ENCODE results near the gene SKAP1.
"Not testable (repeated sequence)": the region's sequence is repeated elsewhere in the genome, so short reads cannot be mapped to it uniquely, and the experiment has no call there.

The SKAP1 gene

DNA sequence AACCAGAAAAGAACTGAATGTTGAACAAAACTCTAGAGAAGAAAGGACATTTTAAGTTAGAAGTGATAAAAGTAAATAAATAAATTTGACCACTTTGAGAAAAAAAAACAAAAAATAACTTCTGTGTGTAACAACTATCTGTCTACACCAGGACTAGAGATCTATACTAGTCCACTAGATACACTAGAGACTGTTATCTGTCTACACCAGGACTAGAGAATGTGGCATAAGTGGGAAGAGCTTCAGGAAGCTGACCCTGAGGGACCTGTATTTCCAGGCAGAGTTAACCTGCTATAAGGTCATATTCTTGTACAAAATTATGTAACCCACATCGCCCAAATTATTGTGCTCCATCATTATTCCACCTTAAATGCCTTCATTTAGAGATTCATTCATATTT lies 160.8 kb downstream of the SKAP1 start:
- DNase-seq: no peak

DNA sequence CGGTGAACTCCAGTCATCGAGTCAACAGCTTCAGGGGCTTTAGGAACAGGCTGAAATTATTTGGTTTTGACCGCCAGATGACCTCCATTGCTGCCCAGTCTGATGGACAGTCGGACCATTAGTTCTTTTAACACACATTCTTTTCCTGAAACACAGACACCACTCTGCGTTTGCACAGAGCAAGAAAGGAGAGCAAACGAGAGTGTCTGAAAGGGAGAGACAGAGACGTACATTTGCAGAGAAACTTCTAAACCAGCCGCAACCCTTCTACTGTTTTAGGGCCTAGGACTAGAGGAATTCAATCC lies 166.3 kb downstream of the SKAP1 start:
- no peak for DNase-seq

DNA sequence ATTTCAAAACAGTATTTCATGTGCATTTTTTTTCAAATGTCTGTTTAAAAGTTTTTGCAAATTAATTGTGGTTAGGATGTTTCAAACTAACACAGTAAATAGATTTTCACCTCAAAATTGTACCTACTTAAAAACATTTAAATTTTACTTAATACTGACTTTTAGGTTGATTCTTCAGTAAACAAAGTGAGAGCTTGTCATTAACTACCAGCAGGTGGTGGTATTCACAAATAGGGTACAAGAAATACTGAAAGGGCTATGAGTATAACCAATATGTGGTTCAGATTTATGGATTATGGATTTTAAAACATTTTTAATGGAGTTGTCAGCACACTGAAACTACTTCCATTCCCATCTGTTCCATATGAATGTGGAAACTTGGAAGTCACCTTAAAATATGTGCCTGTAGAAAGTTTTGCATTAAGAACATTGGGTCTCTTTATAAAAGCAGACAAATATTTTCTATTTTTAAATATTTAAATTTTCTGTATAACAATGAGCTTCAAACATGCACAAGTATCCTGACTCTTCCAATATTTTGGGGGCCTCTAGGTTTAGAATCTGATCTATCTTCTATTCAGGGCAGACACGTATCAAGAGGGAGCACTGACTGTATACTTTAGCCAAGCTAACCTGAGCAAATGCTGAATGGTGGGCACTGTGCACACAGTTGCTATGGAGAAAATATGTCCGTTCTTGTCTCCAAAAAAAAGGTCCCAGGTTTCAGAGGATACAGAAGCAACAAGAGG lies 166.9 kb downstream of the SKAP1 start:
- DNase-seq: no peak

DNA sequence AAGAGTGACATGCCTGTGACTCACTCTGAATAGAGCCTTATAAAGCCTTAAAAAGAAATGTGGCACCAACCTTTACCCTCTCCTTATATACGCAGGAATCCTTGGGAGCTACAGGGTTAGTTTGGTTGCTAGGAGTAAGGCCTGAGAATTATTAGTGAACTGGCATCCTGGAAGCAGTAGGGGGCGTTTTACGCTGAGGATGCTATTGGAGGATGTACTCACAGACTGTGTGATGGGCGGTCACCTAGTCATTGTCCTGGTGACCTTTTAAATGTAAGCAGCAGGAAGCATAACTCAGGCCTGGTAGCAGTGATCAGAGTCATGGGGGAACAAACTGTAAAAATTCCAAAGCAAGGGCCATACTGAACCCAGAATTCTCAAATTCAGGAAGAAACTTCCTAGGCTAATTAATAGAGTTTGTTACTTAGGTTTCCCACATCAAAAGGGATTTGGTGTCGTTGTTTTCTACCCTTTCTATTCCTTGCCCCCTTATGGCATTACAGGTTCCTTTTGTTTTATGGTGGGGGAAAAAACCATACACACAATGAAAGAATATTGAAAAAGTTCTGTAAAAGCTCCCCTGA lies 168.6 kb downstream of the SKAP1 start:
- DNase-seq: no peak

DNA sequence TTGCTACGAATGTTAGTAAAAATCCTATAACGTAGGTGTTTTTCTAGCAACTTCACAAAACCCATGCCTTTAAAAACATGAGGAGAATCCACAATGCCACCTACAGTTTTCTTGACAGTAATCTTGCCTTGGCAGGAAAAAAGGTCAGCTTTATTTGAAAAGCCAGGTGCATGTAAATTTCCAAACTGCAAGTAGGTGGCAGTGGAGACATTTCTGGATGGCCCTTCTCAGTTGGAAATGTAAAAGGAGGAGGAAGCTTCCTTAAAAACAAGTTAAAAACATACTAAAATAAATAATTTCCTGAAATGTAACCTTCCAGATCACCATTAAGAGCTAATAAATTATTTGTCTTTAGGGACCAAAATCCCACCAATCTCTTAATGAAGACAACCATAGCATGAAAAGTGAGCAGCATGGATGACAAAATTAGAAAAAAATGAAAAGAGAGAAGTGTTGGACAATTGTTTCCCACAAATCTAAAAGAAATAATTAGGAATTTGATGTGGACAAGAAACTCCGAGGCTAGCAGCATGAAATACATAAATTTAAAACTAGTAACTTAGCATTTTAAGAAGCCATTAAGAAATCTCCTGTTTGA lies 170.2 kb downstream of the SKAP1 start:
- DNase-seq: no peak

DNA sequence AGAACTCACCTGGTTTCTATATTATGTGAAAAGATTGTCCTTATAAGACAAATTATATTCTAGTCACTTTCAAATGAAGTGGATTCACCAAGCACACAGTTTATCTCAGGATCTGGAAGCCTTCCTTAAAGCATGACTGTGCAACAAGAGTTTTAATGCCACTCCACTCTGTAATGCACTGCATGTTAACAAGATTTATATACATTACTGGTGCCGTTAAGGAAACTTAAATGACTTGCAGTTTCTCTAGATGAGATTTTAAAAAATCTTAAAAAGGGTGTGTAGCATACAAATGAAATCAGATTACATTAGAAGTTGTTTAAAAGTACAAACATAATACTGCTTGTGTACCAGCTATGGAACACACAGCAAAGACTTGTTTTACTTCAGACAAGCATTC lies 171.7 kb downstream of the SKAP1 start:
- no peak for DNase-seq

DNA sequence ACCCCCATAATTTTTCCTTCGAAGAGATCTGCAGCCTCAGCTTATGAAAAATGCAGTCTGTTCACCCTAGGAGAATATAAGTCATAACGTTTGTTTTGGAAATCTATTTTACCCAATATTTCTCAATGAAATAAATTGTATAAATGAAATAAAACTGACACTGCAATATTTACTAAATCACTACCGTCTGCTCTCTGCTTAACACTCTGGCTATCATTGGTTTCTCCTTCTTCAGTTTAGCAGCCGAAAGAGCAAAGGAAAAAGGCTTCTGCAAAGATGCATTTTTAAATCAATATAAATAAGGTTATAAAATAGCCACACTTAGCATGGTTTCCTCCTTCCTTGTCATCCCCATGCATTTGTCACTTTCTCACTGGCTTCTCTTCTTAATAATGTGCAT lies 174.3 kb downstream of the SKAP1 start:
- no peak for DNase-seq

DNA sequence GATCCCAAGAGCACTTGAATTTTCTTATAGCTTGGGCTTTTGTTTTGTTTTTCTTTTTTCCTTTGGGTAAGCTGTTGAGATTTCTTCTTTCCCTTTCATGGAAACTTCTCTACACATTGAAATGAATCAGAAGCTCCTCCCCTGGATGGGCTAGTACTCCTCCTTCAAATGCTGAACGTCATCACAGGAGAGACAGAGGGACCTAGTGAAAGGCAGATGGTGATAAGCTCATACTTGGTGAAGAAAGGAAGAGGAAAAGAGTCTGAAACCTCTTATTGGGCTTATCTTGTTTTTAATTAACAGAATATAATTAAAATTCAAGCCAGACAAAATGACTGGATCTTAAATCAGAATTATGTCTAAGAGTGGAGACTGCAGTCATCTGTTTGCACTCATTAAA lies 175.1 kb downstream of the SKAP1 start:
- DNase-seq: no peak

DNA sequence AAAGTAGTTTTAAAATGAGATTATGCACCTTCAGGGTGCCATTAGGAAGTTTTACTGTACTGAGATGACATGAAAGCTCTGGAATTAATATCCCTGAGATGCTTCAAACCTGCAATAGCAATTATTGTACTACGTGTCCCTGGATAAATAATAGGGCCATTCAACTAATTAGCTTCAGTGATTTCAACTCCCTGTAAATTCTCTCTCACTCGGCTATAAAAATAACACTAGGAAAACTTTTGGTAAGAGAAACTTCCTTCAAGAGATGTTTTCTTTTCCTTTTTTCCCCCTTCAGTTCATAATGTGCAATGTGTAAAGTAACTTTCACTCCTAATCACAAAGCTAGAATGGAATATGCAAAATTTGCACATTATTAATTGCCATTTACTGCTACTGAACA lies 176.0 kb downstream of the SKAP1 start:
- no peak for DNase-seq

DNA sequence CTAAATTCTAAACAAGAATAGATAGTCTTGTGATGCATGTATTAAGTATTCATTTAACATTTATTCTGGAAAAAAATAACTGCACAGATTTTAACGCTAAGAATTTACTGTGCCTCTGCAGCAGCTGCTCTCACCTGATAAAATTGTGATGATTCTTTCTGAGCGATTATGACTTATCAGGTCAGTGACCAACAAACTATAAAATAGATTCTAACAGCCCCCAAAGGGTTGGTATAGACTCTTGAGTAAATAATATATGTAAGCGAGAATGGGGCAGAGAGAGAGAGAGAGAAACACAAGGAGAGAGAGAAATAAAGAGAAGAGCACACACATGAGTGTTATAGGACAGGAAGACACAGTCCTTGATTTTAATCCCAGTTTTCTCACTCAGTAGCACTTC lies 178.1 kb downstream of the SKAP1 start:
- DNase-seq: no peak

DNA sequence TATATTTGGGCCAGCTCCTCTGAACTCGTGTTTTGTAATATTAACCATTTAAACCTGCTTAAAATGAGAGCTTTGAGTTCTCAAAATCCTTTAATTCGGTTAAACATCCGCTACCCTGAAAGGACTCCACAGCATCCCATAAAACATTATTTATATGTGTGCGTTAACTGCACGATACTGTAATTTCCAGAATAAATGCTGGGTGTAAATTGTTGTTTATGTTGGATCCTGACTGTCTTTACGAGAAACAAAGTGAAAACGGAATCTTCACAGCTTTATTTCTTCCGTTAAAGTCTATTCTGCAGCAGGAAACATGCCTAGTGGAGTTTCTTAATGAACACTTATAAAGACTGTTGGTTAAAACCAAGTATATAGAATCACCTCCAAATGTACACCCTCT lies 179.1 kb downstream of the SKAP1 start:
- DNase-seq: no peak

DNA sequence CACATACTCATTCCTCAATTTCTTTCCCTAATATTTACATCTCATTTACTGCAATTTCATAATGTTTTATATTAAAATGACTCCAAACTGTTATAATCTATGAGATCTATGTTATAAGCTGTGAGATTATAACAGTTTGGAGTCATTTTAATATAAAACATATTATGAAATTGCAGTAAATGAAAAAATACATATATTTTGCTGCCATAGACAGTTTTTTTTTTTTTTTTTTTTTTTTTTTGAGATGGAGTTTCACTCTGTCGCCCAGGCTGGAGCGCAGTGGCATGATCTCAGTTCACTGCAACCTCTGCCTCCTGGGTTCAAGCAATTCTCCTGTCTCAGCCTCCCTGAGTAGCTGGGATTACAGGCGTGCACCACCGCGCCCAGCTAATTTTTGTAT lies 180.0 kb downstream of the SKAP1 start:
- not testable (repeated sequence) for DNase-seq

DNA sequence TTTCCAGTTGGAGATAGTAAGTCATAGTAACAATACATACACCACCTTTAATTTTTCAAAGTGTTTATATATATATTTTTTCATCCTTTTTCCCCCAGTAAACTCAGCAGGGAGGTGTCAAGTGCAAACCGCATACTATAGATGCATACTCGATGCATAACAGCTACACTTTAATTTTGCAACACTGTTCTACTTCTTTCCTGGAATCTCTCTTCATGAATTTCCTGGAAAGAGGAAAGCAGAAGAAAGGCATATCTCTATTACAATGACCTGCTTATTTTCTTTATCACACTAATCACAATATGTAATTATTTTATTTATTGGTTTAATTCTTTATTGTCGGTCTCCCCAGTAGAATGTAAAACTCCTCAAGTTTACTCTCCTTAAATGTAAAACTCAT lies 182.4 kb downstream of the SKAP1 start:
- no peak for DNase-seq

DNA sequence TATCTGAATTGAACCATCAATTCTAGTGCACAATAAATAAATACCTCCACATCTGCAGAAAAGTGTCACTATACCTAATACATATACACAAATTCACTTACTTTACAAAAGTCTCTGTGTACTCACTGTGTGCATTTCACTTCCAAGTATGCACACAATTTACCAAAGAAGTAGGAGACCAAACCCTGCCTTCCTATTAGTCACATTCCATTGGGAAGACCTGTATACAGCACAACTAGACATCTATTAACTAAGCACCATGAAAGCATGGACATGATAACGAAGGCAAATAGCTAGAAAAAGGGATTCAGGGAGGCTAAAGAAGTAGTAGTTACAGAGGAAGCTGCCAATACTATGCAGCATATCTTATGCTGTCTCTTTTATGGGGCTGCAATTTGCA lies 183.0 kb downstream of the SKAP1 start:
- no peak for DNase-seq

DNA sequence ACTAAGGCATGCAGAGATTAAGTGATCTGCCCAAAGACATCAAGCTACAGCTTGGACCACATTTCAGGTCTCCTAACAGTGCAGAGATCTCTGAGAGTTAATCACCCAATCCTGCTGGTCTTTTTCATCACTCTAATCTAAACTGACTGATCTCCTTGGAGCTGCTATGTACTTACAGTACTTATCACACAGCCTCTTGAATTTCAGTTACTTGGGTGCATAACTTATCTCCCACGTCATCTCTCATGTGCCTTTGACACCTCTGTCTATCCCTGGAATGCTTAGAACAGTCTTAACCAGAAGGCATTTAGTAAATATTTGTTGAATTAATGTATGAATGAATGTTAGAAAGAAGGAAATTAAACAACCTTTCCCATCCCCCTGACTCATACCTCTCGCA lies 183.4 kb downstream of the SKAP1 start:
- no peak for DNase-seq

DNA sequence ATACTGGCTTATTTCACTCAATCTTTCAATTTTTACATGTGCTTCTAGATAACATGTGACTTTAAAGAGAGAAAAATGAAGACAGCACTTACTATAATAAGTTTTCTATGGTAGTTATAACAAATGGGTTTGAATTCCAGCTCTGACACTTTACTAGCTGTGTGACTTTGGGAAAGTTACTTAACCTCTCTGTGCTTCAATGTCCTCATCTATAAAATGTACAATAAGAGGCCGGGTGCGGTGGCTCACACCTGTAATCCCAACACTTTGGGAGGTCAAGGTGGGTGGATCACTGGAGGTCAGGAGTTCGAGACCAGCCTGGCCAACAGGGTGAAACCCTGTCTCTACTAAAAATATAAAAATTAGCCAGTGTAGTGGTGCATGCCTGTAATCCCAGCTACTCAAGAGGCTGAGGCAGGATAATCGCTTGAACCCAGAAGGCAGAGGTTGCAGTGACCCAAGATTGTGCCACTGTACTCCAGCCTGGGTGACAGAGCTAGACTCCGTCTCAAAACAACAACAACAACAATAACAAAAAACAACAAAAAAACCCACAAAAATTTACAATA lies 184.5 kb downstream of the SKAP1 start:
- not testable (repeated sequence) for DNase-seq

DNA sequence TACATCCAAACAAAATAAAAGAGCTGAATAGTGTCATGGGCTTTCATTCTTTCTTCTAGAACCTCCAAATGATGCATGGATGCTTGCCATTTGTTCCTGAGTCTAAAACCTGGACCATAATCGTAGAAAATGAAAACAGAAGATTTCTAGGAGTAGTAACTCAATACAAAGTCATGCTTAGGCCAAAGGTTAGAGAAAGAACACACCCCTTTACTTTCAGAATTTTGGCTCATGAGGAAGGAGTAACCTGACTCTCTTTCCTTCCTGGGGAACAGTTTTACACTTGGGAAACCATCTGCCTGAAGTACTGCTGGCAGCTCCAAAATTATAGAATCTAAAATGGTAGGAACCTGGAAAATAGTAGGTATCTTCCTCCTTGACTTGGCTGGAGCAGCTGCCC lies 185.2 kb downstream of the SKAP1 start:
- DNase-seq: no peak

DNA sequence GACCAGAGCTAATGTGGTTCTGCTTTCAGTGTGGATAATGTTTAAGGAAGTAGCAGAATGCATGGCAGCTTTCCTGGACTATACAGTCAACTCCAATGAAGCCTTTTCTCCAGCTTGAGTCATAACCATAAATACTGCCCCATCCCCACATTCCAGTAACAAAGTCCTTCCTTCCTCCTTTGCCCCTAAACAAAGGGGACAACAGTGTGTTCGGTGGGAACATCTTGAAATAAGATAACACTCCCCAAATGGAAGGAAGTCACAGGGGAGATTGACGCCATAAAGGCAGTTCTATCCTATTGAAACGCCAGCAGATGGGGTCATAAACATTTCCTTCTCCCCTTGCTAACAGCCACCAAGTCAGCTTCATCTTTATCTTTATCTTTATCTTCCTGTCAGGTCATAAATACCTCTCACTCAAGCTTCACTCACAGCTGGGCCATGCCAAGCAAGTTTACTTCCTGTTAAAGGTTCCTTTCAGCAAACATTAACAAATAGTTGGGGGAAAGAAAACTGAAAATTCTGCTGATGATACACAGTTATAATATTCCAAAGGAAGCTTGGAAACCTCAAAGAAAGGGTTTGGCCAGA lies 185.8 kb downstream of the SKAP1 start:
- no peak for DNase-seq

DNA sequence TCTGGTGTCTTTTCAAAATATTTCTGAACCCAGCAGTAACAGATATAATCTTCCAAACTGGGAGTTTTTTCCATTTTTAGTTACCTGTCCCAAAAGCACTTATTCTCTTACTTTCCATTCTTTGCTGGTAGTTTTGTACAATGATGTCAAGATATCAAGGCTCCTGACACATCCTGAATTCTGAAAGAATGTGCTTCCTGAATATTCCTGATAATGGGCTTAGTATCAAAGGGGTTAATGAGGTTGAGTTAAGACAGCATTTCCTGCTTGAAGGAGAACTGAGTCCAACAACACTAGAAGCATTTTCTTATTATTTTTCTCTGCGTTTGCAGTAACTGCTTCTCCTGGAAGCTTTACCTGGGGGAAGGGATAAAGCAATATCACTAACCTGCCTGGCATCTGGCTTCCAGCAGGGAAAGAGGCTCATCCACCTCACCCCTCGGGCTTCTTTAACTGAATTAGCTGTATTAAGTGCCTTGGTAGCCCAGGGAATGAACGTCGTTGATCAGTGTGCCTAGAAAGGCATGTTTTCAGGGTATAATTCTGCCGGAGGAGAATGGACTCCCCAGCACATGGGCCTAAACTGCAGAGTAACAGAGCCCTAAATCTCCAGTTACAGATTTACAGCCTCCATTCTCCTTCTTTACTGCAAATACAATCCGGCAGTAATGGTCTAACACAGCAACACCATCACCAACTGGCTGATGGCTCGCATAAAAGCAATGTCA lies 188.1 kb downstream of the SKAP1 start:
- no peak for DNase-seq

DNA sequence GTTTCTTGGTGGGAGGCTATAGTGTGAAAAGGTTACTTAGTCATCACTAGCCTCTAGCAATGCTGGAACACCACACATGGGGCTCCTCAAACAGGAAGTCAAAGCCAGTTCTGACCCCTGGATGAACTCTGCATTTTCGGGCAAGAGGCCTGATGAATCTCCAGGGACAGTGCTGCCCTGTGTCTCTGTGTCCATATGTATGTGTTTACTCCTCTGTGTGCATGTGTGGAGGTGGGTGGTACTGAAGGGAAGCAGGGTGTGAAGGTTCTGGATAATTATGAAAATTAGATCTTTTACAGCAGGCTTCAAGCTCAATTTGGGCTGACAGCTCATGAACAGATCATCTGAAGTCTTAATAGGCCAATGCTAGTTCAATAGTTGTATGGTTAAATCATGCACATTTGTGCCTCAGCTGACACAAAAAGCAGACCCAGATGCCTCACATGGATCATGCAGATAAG lies 188.9 kb downstream of the SKAP1 start:
- no peak for DNase-seq

DNA sequence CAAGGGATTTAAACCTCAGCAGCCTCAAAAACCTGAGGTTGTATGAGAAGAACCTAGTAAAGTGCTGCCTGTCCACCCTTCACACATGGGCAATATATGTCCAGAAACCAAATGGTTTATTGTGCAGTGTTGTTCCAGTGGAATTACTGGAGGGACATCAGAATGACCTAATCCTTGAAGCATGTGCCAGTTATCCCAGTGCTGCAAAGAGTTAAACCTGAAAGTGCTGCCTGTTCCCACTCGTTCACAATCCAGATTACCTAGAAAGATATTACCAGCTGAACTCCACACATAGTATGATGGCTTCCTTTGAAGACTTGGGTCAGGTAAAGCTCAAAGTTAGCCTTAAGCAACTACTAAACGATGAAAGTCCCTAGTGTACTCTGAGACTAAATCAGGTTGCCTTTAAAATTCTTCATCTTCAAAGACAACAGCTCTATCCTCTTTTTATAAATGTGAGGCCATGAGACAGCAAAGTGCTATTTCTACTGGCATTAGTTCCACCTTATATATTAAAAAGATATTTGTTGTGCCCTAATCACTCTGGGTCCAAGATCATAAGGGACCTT lies 189.4 kb downstream of the SKAP1 start:
- no peak for DNase-seq

DNA sequence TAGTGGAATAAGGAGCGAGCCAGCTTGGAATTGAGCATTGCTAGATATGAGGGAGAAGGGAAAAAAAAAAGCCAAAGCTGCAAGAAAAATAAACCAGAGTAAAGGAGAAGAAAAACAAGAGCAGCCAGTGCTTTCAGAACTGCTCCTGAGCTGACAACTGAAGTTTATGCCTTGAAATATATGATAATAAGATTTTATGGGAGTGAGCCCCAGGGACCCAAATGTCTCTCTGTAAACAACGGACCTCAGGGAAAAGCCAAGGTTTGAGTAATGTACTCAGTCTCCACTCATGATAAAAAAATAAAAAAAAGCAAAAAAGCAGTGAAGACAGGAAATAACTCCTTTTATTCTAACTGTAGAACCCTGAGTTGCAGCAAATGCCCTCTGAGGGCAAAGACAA lies 189.9 kb downstream of the SKAP1 start:
- no peak for DNase-seq

DNA sequence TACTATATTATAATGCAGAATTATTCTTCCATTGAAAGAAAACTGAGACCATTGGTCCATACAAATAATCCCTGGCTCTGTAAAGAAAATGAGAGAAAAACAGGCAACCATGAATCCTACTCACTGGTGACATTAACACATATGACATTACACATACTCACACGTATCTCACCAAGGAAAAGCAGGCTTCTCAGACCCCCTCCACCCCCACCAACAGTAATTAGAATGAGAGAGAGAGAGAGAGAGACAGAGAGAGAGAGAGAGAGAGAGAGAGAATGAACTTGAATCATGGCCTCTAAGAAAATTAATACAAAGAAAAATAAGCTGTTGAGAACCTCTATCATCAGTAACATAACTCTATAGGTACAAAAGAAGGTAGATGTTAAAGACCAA lies 190.4 kb downstream of the SKAP1 start:
- no peak for DNase-seq

Measured in activated CD4-positive, CD25-positive, alpha-beta regulatory T cell treated with anti-CD3 and anti-CD28 coated beads, Interleukin-2, amount 50 U/mL, for 72 hours (primary cell).